Mucosa of stomach (tissue), 1 donor: ENCODE data around the gene ITSN2.
"Not testable (repeated sequence)": the region's sequence is repeated elsewhere in the genome, so short reads cannot be mapped to it uniquely, and the experiment has no call there.

ENCODE experiments used
- H3K27me3 ChIP-seq: one replicate; pipeline ENCODE4 v1.7.0; 2013; ENCODE audit warnings: mild to moderate bottlenecking, low read length; ENCODE audit not compliant: control insufficient read depth, insufficient read depth
- H3K36me3 ChIP-seq: one replicate; pipeline ENCODE4 v1.7.0; 2013; ENCODE audit warnings: low read length; ENCODE audit not compliant: control insufficient read depth, insufficient read depth
- H3K4me1 ChIP-seq: one replicate; pipeline ENCODE4 v1.7.0; 2013; ENCODE audit warnings: mild to moderate bottlenecking, low read length; ENCODE audit not compliant: control insufficient read depth, insufficient read depth
- H3K4me3 ChIP-seq: one replicate; pipeline ENCODE4 v1.7.0; 2013; ENCODE audit warnings: low read length
- H3K9ac ChIP-seq: one replicate; pipeline ENCODE4 v1.7.0; 2013; ENCODE audit warnings: mild to moderate bottlenecking, low read length, moderate library complexity
- H3K9me3 ChIP-seq: one replicate; pipeline ENCODE4 v1.7.0; 2013; ENCODE audit warnings: mild to moderate bottlenecking, low read length, moderate library complexity; ENCODE audit not compliant: control insufficient read depth
- donor health status: Pancreatic carcinoma.

Gene ITSN2

GRCh38 chr2:24203787-24204150 is 156.6 kb downstream of the ITSN2 start:
- Histone ChIP-seq H3K27me3 (no peaks in the 10 kb centered on the region), H3K36me3 (no peaks in the 10 kb centered on the region), H3K4me1 (no peaks in the 10 kb centered on the region), H3K9ac (no peak overlapping the region), H3K4me3 (no peak overlapping the region), H3K9me3 (no peaks in the 10 kb centered on the region)

- Histone ChIP-seq H3K4me3 (no peak overlapping the region), H3K9ac (no peak overlapping the region), H3K9me3 (no peaks in the 10 kb centered on the region), H3K4me1 (no peaks in the 10 kb centered on the region), H3K36me3 (no peaks in the 10 kb centered on the region), H3K27me3 (no peaks in the 10 kb centered on the region)
These were observed 157.1 kb downstream of the ITSN2 start for GRCh38 chr2:24203029-24203786.

- Histone ChIP-seq H3K4me3 (no peak overlapping the region), H3K4me1 (no peaks in the 10 kb centered on the region), H3K27me3 (no peaks in the 10 kb centered on the region), H3K9me3 (no peaks in the 10 kb centered on the region), H3K9ac (no peak overlapping the region), H3K36me3 (no peaks in the 10 kb centered on the region)
These were observed 159.5 kb downstream of the ITSN2 start for GRCh38 chr2:24200799-24201198.

GRCh38 chr2:24199968-24200590 is 160.3 kb downstream of the ITSN2 start:
- Histone ChIP-seq H3K27me3 (no peaks in the 10 kb centered on the region), H3K9ac (no peak overlapping the region), H3K4me3 (no peak overlapping the region), H3K36me3 (no peaks in the 10 kb centered on the region), H3K4me1 (no peaks in the 10 kb centered on the region), H3K9me3 (no peaks in the 10 kb centered on the region)

GRCh38 chr2:24197213-24197612 is 163.1 kb downstream of the ITSN2 start:
- H3K4me3 ChIP-seq, H3K27me3 ChIP-seq, H3K9ac ChIP-seq: not testable (repeated sequence)

GRCh38 chr2:24191848-24192247 is 168.5 kb downstream of the ITSN2 start:
- Histone ChIP-seq H3K4me3 (no peak overlapping the region), H3K36me3 (no peaks in the 10 kb centered on the region), H3K4me1 (no peaks in the 10 kb centered on the region), H3K27me3 (no peaks in the 10 kb centered on the region), H3K9ac (no peak overlapping the region), H3K9me3 (no peaks in the 10 kb centered on the region)

More at GRCh38 chr2:24197213-24197612, 163.1 kb downstream of the ITSN2 start:
- H3K4me1 ChIP-seq, H3K36me3 ChIP-seq, H3K9me3 ChIP-seq: not testable (repeated sequence)

- Histone ChIP-seq H3K4me1 (no peaks in the 10 kb centered on the region), H3K36me3 (no peaks in the 10 kb centered on the region), H3K27me3 (no peaks in the 10 kb centered on the region), H3K9me3 (no peaks in the 10 kb centered on the region), H3K9ac (no peak overlapping the region), H3K4me3 (no peak overlapping the region)
These were observed 169.2 kb downstream of the ITSN2 start for GRCh38 chr2:24191156-24191555.

GRCh38 chr2:24190503-24190902 is 169.8 kb downstream of the ITSN2 start:
- no peak overlapping the region for H3K4me3 ChIP-seq
- no peaks in the 10 kb centered on the region for H3K36me3 ChIP-seq
- no peaks in the 10 kb centered on the region for H3K4me1 ChIP-seq
- no peak overlapping the region for H3K9ac ChIP-seq
- no peaks in the 10 kb centered on the region for H3K9me3 ChIP-seq
- H3K27me3 ChIP-seq = no peaks in the 10 kb centered on the region

GRCh38 chr2:24189551-24189950 is 170.8 kb downstream of the ITSN2 start:
- no peaks in the 10 kb centered on the region for H3K4me1 ChIP-seq
- H3K27me3 ChIP-seq = no peaks in the 10 kb centered on the region
- no peaks in the 10 kb centered on the region for H3K9me3 ChIP-seq
- H3K36me3 ChIP-seq = no peaks in the 10 kb centered on the region
- H3K9ac ChIP-seq = no peak overlapping the region
- no peak overlapping the region for H3K4me3 ChIP-seq

- Histone ChIP-seq H3K27me3 (no peaks in the 10 kb centered on the region), H3K4me1 (no peaks in the 10 kb centered on the region), H3K4me3 (no peak overlapping the region), H3K9me3 (no peaks in the 10 kb centered on the region), H3K9ac (no peak overlapping the region), H3K36me3 (no peaks in the 10 kb centered on the region)
These were observed 176.8 kb downstream of the ITSN2 start for GRCh38 chr2:24183366-24184069.

GRCh38 chr2:24182507-24182906 is 177.8 kb downstream of the ITSN2 start:
- H3K27me3 ChIP-seq = no peaks in the 10 kb centered on the region
- H3K9ac ChIP-seq = no peak overlapping the region
- H3K36me3 ChIP-seq = no peaks in the 10 kb centered on the region
- H3K4me1 ChIP-seq = no peaks in the 10 kb centered on the region
- no peaks in the 10 kb centered on the region for H3K9me3 ChIP-seq
- no peak overlapping the region for H3K4me3 ChIP-seq

- Histone ChIP-seq H3K9me3 (no peaks in the 10 kb centered on the region), H3K9ac (no peak overlapping the region), H3K27me3 (no peaks in the 10 kb centered on the region), H3K36me3 (no peaks in the 10 kb centered on the region), H3K4me3 (no peak overlapping the region), H3K4me1 (no peaks in the 10 kb centered on the region)
These were observed 178.5 kb downstream of the ITSN2 start for GRCh38 chr2:24181849-24182248.
